ENCODE measurements around the gene CELF1. TPM values are rescaled to one million over a fixed set of nuclear protein-coding genes. Genes with fewer than 3 reads are reported as not detected.
"Not testable (repeated sequence)": the region's sequence is repeated elsewhere in the genome, so short reads cannot be mapped to it uniquely, and the experiment has no call there.

CELF1 gene
- total RNA-seq, 2 experiments from 2014 or later: 132 to 143 TPM

DNA sequence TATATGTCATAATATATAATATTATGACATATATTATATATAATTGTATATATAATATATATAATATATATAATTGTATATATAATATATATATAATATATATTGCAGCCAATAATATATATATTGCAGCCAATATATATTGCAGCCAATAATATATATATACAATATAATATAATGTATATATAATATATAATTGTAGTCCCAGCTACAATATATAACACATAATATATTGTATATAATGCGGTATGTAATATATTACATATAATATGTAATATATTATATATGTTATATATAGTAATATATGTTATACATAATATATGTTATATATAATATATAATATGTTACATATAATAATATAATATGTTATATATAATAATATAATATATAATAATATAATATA is 5.8 kb upstream of the CELF1 start:
- H3K4me3 Mint-ChIP-seq: no peak overlapping the region
- peaks cover 9% of the 10 kb centered on the region for H3K4me1 Mint-ChIP-seq
- CTCF ChIA-PET: no interaction called here
- no peak for DNase-seq
- no peak for ATAC-seq
- intact Hi-C loops (cut with DNase I, micrococcal nuclease): no loop called here
- no peak overlapping the region for H3K27ac Mint-ChIP-seq
- peaks cover 1% of the 10 kb centered on the region for H3K36me3 Mint-ChIP-seq (ENCODE audit: low read depth)
- no peaks in the 10 kb centered on the region for H3K27me3 Mint-ChIP-seq
- POLR2A ChIA-PET: no interaction called here
- no peaks in the 10 kb centered on the region for H3K9me3 Mint-ChIP-seq (ENCODE audit: low read depth)

- H3K4me3 Mint-ChIP-seq; POLR2A ChIA-PET; H3K9me3 Mint-ChIP-seq (ENCODE audit: low read depth); ATAC-seq; DNase-seq; H3K36me3 Mint-ChIP-seq (ENCODE audit: low read depth); H3K27ac Mint-ChIP-seq; H3K4me1 Mint-ChIP-seq; intact Hi-C loops (cut with DNase I, micrococcal nuclease); H3K27me3 Mint-ChIP-seq: not testable (repeated sequence)
- CTCF ChIA-PET: interaction anchor here (7.0 kb wide), 1 partner anchor 8 kb away, joined by 47 read pairs; the partner anchor contains the start of gene PTPMT1
Observed at GRCh38 chr11:47557004-47557403, 4.1 kb upstream of the CELF1 start.

- Mint-ChIP-seq H3K9me3 (ENCODE audit: low read depth) (no peaks in the 10 kb centered on the region), H3K27ac (peak overlapping the region; percentile 62), H3K27me3 (no peaks in the 10 kb centered on the region), H3K4me3 (peak overlapping the region; percentile 96), H3K36me3 (ENCODE audit: low read depth) (peaks cover 26% of the 10 kb centered on the region), H3K4me1 (peaks cover 32% of the 10 kb centered on the region)
- intact Hi-C loops (cut with DNase I, micrococcal nuclease): loop anchor here (1.0 to 5.0 kb wide), 17 partner anchors 12 to 936 kb away; partner anchors contain the start of genes NDUFS3 (in 2 of the 2), ARFGAP2 (in 1 of the 2), ARHGAP1 (in 1 of the 2) and ATG13 (in 1 of the 2)
- ChIA-PET CTCF (interaction anchor here (0.6 to 7.0 kb wide), 22 partner anchors 10 to 452 kb away, joined by 3 to 47 read pairs (median 3); partner anchors contain the start of genes KBTBD4, NDUFS3 and PTPMT1), POLR2A (interaction anchor here (0.8 to 2.1 kb wide), 2 partner anchors 13 to 43 kb away, joined by 5 to 8 read pairs; no protein-coding TSS in a partner anchor)
- DNase-seq (no peak), ATAC-seq (peak; percentile 16)
Observed at GRCh38 chr11:47553406-47553743, 443 bp upstream of the CELF1 start.

- ATAC-seq (peak; percentile 16), DNase-seq (peak; percentile 47)
- H3K27me3 Mint-ChIP-seq: no peaks in the 10 kb centered on the region
- intact Hi-C loops (cut with DNase I, micrococcal nuclease): loop anchor here (1.0 to 5.0 kb wide), 8 partner anchors 27 to 935 kb away; partner anchors contain the start of genes AGBL2 (in 1 of the 2), ARHGAP1 (in 1 of the 2), ATG13 (in 1 of the 2) and HARBI1 (in 1 of the 2)
- peak overlapping the region; percentile 94 for H3K27ac Mint-ChIP-seq
- H3K36me3 Mint-ChIP-seq (ENCODE audit: low read depth): peaks cover 34% of the 10 kb centered on the region
- H3K4me1 Mint-ChIP-seq: peaks cover 43% of the 10 kb centered on the region
- POLR2A ChIA-PET: interaction anchor here (0.9 to 2.1 kb wide), 4 partner anchors 12 to 296 kb away, joined by 3 to 6 read pairs (median 4); partner anchors contain the start of genes KBTBD4 and NUP160
- H3K9me3 Mint-ChIP-seq (ENCODE audit: low read depth): no peaks in the 10 kb centered on the region
- CTCF ChIA-PET: interaction anchor here (0.6 to 7.0 kb wide), 15 partner anchors 9 to 303 kb away, joined by 3 to 47 read pairs (median 5); partner anchors contain the start of genes ACP2, AGBL2, KBTBD4 and NDUFS3
- peak overlapping the region; percentile 96 for H3K4me3 Mint-ChIP-seq
Observed at GRCh38 chr11:47552056-47552565, 821 bp downstream of the CELF1 start.

DNA sequence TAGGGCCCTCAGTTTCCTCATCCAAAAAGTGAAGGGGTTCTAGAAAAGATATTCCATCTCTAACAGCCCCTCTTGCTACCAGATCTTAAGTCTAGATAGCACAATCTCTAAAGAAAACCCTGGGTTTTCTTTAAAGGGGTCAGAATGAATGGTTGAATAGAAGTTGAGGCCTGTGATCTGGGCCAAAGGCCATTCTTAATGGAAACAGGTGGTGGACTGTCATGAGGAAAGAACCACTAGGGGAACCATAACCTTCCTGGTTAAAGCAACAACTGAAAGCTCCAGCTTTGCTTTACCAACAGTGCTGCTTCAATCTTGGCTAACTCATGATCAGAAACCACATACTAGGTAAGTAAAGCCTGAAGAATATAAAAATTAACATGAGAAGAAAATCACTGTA is 1.8 kb downstream of the CELF1 start:
- no peaks in the 10 kb centered on the region for H3K27me3 Mint-ChIP-seq
- ChIA-PET POLR2A (interaction anchor here (0.8 to 1.7 kb wide), 3 partner anchors 11 to 27 kb away, joined by 3 to 6 read pairs (median 4); partner anchors contain the start of gene KBTBD4), CTCF (interaction anchor here (0.6 to 7.0 kb wide), 10 partner anchors 8 to 60 kb away, joined by 3 to 47 read pairs (median 6); partner anchors contain the start of genes KBTBD4, NDUFS3 and PTPMT1)
- peaks cover 48% of the 10 kb centered on the region for H3K4me1 Mint-ChIP-seq
- peaks cover 36% of the 10 kb centered on the region for H3K36me3 Mint-ChIP-seq (ENCODE audit: low read depth)
- peak overlapping the region; percentile 96 for H3K4me3 Mint-ChIP-seq
- ATAC-seq (no peak), DNase-seq (no peak)
- intact Hi-C loops (cut with DNase I, micrococcal nuclease): loop anchor here in 1 of 2 experiments (5.0 kb wide), 1 partner anchor 934 kb away; the partner anchor contains the start of genes ATG13 and HARBI1
- no peaks in the 10 kb centered on the region for H3K9me3 Mint-ChIP-seq (ENCODE audit: low read depth)
- peak overlapping the region; percentile 94 for H3K27ac Mint-ChIP-seq

- CTCF ChIA-PET: interaction anchor here (1.9 to 7.0 kb wide), 3 partner anchors 10 to 41 kb away, joined by 6 to 47 read pairs (median 17); partner anchors contain the start of gene PTPMT1
- H3K4me3 Mint-ChIP-seq: peak overlapping the region; percentile 96
- ATAC-seq (no peak), DNase-seq (no peak)
- intact Hi-C loops (cut with DNase I, micrococcal nuclease): loop anchor here in 1 of 2 experiments (5.0 kb wide), 1 partner anchor 933 kb away; the partner anchor contains the start of genes ATG13 and HARBI1
- H3K27ac Mint-ChIP-seq: peak overlapping the region; percentile 94
- no peaks in the 10 kb centered on the region for H3K9me3 Mint-ChIP-seq (ENCODE audit: low read depth)
- H3K36me3 Mint-ChIP-seq (ENCODE audit: low read depth): peaks cover 36% of the 10 kb centered on the region
- POLR2A ChIA-PET: interaction anchor here (0.8 to 1.5 kb wide), 2 partner anchors 10 to 27 kb away, joined by 3 to 4 read pairs; partner anchors contain the start of gene KBTBD4
- H3K27me3 Mint-ChIP-seq: no peaks in the 10 kb centered on the region
- H3K4me1 Mint-ChIP-seq: peaks cover 48% of the 10 kb centered on the region
Observed at GRCh38 chr11:47550288-47551047, 2.5 kb downstream of the CELF1 start.

DNA sequence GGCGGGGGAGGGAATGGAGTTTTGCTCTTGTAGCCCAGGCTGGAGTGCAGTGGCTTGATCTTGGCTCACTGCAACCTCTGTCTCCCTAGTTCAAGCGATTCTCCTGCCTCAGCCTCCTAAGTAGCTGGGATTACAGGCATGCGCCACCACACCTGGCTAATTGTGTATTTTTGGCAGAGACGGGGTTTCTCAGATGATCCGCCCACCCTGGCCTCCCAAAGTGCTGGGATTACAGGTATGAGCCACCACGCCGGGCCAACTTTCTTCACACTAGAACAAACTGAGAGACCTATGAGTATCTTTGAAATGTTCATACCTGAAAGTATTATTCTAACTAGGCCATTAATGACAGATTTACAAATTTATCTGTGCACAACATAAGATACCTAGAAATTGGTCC is 6.7 kb downstream of the CELF1 start:
- intact Hi-C loops (cut with DNase I, micrococcal nuclease); DNase-seq; H3K4me3 Mint-ChIP-seq; H3K9me3 Mint-ChIP-seq (ENCODE audit: low read depth); H3K27me3 Mint-ChIP-seq; ATAC-seq; H3K27ac Mint-ChIP-seq: not testable (repeated sequence)
- peaks cover 75% of the 10 kb centered on the region for H3K4me1 Mint-ChIP-seq
- CTCF ChIA-PET: interaction anchor here (1.3 kb wide), 1 partner anchor 28 kb away, joined by 3 read pairs; no protein-coding TSS in a partner anchor
- POLR2A ChIA-PET: interaction anchor here (1.2 kb wide), 1 partner anchor 23 kb away, joined by 4 read pairs; no protein-coding TSS in a partner anchor
- H3K36me3 Mint-ChIP-seq (ENCODE audit: low read depth): peaks cover 32% of the 10 kb centered on the region

DNA sequence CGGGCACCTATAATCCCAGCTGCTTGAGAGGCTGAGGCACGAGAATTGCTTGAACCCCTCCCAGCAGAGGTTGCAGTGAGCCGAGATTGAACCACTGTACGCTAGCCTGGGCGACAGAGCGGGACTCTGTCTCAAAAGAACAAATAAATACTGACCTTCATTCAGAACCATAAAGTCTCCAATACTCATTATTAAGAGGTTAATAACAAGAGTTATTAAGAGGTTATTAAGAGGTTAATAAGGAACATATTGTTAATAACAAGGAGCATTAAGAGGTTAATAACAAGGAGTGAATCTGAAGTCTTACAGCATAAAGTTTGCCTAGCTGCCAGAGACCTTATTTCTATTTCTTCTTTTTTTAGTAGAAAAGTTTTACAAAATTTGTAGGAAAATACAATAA is 7.6 kb downstream of the CELF1 start:
- POLR2A ChIA-PET: no interaction called here
- H3K36me3 Mint-ChIP-seq (ENCODE audit: low read depth): peaks cover 32% of the 10 kb centered on the region

GRCh38 chr11:47541070-47541469 is 11.9 kb downstream of the CELF1 start:
- H3K27ac Mint-ChIP-seq: peak overlapping the region; percentile 83
- peak overlapping the region; percentile 51 for H3K4me3 Mint-ChIP-seq
- ATAC-seq: peak; percentile 25
- ChIA-PET POLR2A (interaction anchor here (0.6 to 2.1 kb wide), 6 partner anchors 11 to 76 kb away, joined by 3 to 10 read pairs (median 6); no protein-coding TSS in a partner anchor), CTCF (interaction anchor here (0.9 to 3.6 kb wide), 7 partner anchors 9 to 37 kb away, joined by 3 to 20 read pairs (median 4); partner anchors contain the start of gene CELF1)
- no peak for DNase-seq
- no peaks in the 10 kb centered on the region for H3K27me3 Mint-ChIP-seq
- intact Hi-C loops (cut with DNase I, micrococcal nuclease): loop anchor here in 1 of 2 experiments (2.0 kb wide), 2 partner anchors 16 to 26 kb away; no protein-coding TSS in a partner anchor
- H3K9me3 Mint-ChIP-seq (ENCODE audit: low read depth): no peaks in the 10 kb centered on the region
- H3K36me3 Mint-ChIP-seq (ENCODE audit: low read depth): peaks cover 30% of the 10 kb centered on the region
- peaks cover 73% of the 10 kb centered on the region for H3K4me1 Mint-ChIP-seq

More for the DNA sequence above, 7.6 kb downstream of the CELF1 start:
- H3K27me3 Mint-ChIP-seq: no peaks in the 10 kb centered on the region
- intact Hi-C loops (cut with DNase I, micrococcal nuclease): no loop called here
- no peak overlapping the region for H3K4me3 Mint-ChIP-seq
- no peaks in the 10 kb centered on the region for H3K9me3 Mint-ChIP-seq (ENCODE audit: low read depth)
- H3K27ac Mint-ChIP-seq: no peak overlapping the region
- CTCF ChIA-PET: interaction anchor here (0.6 to 3.9 kb wide), 4 partner anchors 7 to 54 kb away, joined by 3 to 16 read pairs (median 3); partner anchors contain the start of gene CELF1
- no peak for DNase-seq
- H3K4me1 Mint-ChIP-seq: peaks cover 75% of the 10 kb centered on the region
- ATAC-seq: no peak

DNA sequence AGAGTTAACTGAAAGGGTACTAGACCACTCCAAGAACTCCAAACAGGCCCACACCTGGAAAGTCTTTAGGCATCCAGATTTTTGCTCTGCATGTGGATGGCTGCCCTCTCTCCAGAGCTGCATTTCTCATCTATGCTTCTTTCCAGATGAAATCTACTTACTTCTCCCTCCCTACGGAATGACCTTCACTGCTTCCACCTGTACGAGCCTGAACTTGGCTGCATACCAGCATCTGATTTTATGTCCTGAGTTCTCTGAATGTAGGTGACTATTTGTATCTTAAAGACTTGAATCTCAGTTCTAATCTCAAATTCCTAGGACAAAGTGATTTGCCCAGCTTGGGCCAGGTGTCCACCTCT is 13.3 kb downstream of the CELF1 start:
- H3K36me3 Mint-ChIP-seq (ENCODE audit: low read depth): peaks cover 37% of the 10 kb centered on the region
- no peaks in the 10 kb centered on the region for H3K9me3 Mint-ChIP-seq (ENCODE audit: low read depth)
- peak overlapping the region; percentile 83 for H3K27ac Mint-ChIP-seq
- ChIA-PET POLR2A (interaction anchor here (1.0 to 2.1 kb wide), 7 partner anchors 8 to 30 kb away, joined by 3 to 10 read pairs (median 6); no protein-coding TSS in a partner anchor), CTCF (interaction anchor here (0.5 to 3.6 kb wide), 12 partner anchors 8 to 568 kb away, joined by 3 to 20 read pairs (median 4); partner anchors contain the start of gene CELF1)
- peak overlapping the region; percentile 51 for H3K4me3 Mint-ChIP-seq
- DNase-seq (no peak), ATAC-seq (no peak)
- H3K4me1 Mint-ChIP-seq: peaks cover 76% of the 10 kb centered on the region
- H3K27me3 Mint-ChIP-seq: no peaks in the 10 kb centered on the region
- intact Hi-C loops (cut with DNase I, micrococcal nuclease): loop anchor here (1.0 to 2.0 kb wide), 3 partner anchors 15 to 25 kb away; no protein-coding TSS in a partner anchor

Measured in activated CD4-positive, alpha-beta T cell treated with anti-CD3 and anti-CD28 coated beads for 36 hours (primary cell).